Stimulated activated memory B cell treated with anti-CD40 and anti-IgM and Interleukin-4, amounts not matched to agents 10 μg/mL and 1 μg/mL and 100 μg/mL, for 72 hours (primary cell): ENCODE data around the gene PPP2R3B.
"Not testable (repeated sequence)": the region's sequence is repeated elsewhere in the genome, so short reads cannot be mapped to it uniquely, and the experiment has no call there.

Experiments used
- ATAC-seq: fragments of 150-1000 bp; cut with Tn5 transposase; 2 replicates; pipeline ENCODE4 v1.10.0; 2021
- H3K27ac Mint-ChIP-seq: one replicate; pipeline ENCODE4 v1.8.0; 2022; ENCODE audit warnings: mild to moderate bottlenecking, mixed read lengths
- H3K27me3 Mint-ChIP-seq: one replicate; pipeline ENCODE4 v1.8.0; 2022; ENCODE audit warnings: mixed read lengths
- H3K36me3 Mint-ChIP-seq: one replicate; pipeline ENCODE4 v1.8.0; 2022; ENCODE audit warnings: mixed read lengths
- H3K4me1 Mint-ChIP-seq: one replicate; pipeline ENCODE4 v1.8.0; 2022; ENCODE audit warnings: mixed read lengths
- H3K4me3 Mint-ChIP-seq: one replicate; pipeline ENCODE4 v1.8.0; 2022; ENCODE audit warnings: mild to moderate bottlenecking, moderate library complexity, mixed read lengths
- H3K9me3 Mint-ChIP-seq: one replicate; pipeline ENCODE4 v1.8.0; 2022; ENCODE audit warnings: mixed read lengths

The PPP2R3B gene

DNA sequence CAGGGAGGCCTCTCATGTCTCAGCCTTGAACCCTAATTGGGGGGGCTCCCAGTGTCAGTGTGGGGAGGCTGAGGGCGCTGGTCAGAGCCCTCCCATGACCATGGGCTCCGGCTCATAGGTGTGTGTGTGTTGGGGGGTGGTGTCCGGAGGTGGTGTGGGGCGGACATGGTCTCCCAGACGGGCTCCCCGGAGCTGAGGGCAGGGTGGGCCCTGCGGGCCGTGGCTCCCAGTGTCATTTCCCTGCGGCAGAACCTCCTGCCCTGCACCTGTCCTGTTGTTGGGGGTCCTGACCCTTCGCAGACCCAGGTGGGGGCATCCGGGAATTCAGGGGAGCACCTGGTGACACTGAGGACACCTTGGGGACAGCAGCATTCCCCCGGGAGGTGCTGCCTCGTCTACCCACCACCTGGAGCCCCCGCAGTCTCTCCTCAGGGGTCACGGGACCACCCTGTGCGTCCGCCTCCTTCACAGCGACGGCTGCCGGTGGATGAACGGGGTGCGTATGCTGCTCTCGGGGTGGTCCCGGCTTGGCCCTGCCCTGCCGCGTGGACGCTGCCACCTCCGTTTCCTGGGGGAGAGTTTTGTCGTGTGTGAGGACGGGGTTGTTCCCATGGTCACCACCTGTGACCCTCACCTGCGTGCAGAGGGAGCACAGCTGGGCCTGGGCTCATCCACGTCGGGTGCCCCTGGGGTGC is 53.6 kb downstream of the PPP2R3B start:
- Mint-ChIP-seq H3K4me3 (no peak overlapping the region), H3K4me1 (peaks cover 10% of the 10 kb centered on the region), H3K36me3 (peaks cover 28% of the 10 kb centered on the region), H3K27me3 (peaks cover 19% of the 10 kb centered on the region), H3K27ac (no peak overlapping the region), H3K9me3 (no peaks in the 10 kb centered on the region)
- ATAC-seq = no peak

GRCh38 chrX:332496-332860 is 54.2 kb downstream of the PPP2R3B start:
- no peak overlapping the region for H3K4me3 Mint-ChIP-seq
- no peak overlapping the region for H3K27ac Mint-ChIP-seq
- H3K27me3 Mint-ChIP-seq = peaks cover 19% of the 10 kb centered on the region
- peaks cover 22% of the 10 kb centered on the region for H3K36me3 Mint-ChIP-seq
- no peaks in the 10 kb centered on the region for H3K9me3 Mint-ChIP-seq
- peaks cover 10% of the 10 kb centered on the region for H3K4me1 Mint-ChIP-seq
- no peak for ATAC-seq

DNA sequence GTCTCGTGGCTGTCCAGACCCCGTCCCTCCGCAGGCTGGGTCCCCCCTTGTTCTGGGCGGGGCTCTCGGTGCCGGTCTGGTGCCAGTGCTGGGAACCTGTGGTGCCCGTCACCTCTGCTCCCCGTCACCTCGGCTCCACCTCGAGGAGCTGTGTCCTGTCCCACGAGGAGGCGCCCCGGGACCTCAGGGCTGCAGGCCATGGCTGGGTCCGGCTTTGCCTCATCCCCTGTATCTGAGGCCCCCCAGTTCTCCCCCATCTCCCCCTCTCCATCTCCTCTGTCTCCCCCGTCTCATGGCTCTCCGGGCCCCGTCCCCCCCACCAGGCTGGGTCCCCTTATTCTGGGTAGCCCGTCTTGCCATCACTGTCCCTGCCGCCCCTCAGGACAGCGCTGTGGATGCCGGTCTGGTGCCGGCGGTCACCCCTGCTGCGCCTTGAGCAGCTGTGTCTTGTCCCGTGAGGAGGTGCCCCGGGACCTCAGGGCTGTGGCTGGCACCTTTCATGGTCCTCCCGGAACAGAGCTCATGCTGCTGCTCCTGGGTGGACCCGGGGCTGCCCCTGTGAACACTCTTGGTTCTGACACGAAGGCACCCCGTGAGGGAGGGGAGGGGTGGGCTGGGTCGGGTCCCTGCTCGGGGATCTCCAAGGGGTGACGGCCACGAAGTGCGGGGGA is 54.7 kb downstream of the PPP2R3B start:
- peaks cover 18% of the 10 kb centered on the region for H3K36me3 Mint-ChIP-seq
- H3K4me1 Mint-ChIP-seq = peaks cover 10% of the 10 kb centered on the region
- peak overlapping the region; percentile 44 for H3K27ac Mint-ChIP-seq
- no peaks in the 10 kb centered on the region for H3K9me3 Mint-ChIP-seq
- H3K27me3 Mint-ChIP-seq = peaks cover 19% of the 10 kb centered on the region
- no peak for ATAC-seq
- H3K4me3 Mint-ChIP-seq = peak overlapping the region; percentile 53

- Mint-ChIP-seq H3K4me1 (peaks cover 10% of the 10 kb centered on the region), H3K9me3 (no peaks in the 10 kb centered on the region), H3K4me3 (peak overlapping the region; percentile 53), H3K36me3 (peaks cover 12% of the 10 kb centered on the region), H3K27me3 (peaks cover 19% of the 10 kb centered on the region), H3K27ac (peak overlapping the region; percentile 44)
- peak; percentile 40 for ATAC-seq
Measured at GRCh38 chrX:331151-331824, 55.4 kb downstream of the PPP2R3B start.

DNA sequence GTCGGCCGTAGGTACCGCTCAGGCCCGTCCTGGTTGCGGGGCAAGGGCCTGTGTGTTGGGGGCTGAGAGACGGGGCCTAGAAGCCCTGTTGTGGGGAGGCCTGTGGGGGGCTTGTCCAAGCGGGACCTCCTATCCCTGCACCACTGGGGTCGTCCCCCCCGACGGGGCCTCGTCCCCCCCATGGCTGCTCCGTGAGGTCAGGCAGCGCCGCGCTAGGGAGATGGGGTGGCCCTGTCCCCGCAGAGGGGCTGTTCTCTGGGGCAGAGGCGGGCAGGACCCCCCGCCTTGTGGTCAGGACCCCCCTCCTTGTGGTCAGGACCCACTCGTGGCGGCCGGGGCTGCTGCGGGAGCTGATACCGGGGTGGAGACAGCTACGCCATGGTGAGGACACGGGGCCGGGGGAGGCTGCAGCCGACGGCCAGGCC is 56.0 kb downstream of the PPP2R3B start:
- Mint-ChIP-seq H3K27me3 (peaks cover 19% of the 10 kb centered on the region), H3K4me3 (no peak overlapping the region), H3K9me3 (no peaks in the 10 kb centered on the region), H3K4me1 (peaks cover 10% of the 10 kb centered on the region), H3K36me3 (peaks cover 9% of the 10 kb centered on the region), H3K27ac (no peak overlapping the region)
- no peak for ATAC-seq

- not testable (repeated sequence) for H3K27ac Mint-ChIP-seq, H3K9me3 Mint-ChIP-seq, H3K4me3 Mint-ChIP-seq, ATAC-seq, H3K4me1 Mint-ChIP-seq, H3K36me3 Mint-ChIP-seq
- peaks cover 19% of the 10 kb centered on the region for H3K27me3 Mint-ChIP-seq
Measured at GRCh38 chrX:330141-330725, 56.5 kb downstream of the PPP2R3B start.

GRCh38 chrX:329291-329910 is 57.3 kb downstream of the PPP2R3B start:
- H3K27ac Mint-ChIP-seq = no peak overlapping the region

GRCh38 chrX:327660-328126 is 59.0 kb downstream of the PPP2R3B start:
- peaks cover 19% of the 10 kb centered on the region for H3K27me3 Mint-ChIP-seq
- H3K9me3 Mint-ChIP-seq = no peaks in the 10 kb centered on the region
- no peak overlapping the region for H3K4me3 Mint-ChIP-seq
- H3K36me3 Mint-ChIP-seq = peaks cover 3% of the 10 kb centered on the region
- no peak overlapping the region for H3K27ac Mint-ChIP-seq
- H3K4me1 Mint-ChIP-seq = peaks cover 20% of the 10 kb centered on the region
- peak; percentile 17 for ATAC-seq

More at GRCh38 chrX:329291-329910, 57.3 kb downstream of the PPP2R3B start:
- Mint-ChIP-seq H3K36me3 (peaks cover 9% of the 10 kb centered on the region), H3K4me3 (no peak overlapping the region), H3K4me1 (peaks cover 10% of the 10 kb centered on the region), H3K9me3 (no peaks in the 10 kb centered on the region), H3K27me3 (peaks cover 19% of the 10 kb centered on the region)
- ATAC-seq = peak; percentile 7

DNA sequence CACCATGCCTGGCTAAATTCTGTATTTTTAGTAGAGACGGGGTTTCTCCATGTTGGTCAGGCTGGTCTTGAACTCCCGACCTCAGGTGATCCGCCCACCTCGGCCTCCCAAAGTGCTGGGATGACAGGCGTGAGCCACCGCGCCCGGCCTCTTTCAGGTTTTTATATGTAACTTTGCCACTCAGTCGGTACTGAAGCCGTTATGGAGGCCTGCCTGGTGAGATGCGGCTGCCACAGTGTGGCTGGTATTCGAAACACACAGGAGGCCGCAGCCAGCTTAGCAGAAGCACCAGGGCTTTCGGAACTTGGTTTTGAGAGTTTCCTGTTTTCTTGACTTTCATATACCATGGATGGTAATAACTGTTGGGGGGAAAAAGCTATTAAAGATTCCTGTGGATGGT is 62.0 kb downstream of the PPP2R3B start:
- not testable (repeated sequence) for H3K36me3 Mint-ChIP-seq, H3K27ac Mint-ChIP-seq, ATAC-seq, H3K4me3 Mint-ChIP-seq, H3K9me3 Mint-ChIP-seq, H3K27me3 Mint-ChIP-seq
- H3K4me1 Mint-ChIP-seq = peaks cover 25% of the 10 kb centered on the region

- H3K27ac Mint-ChIP-seq = peak overlapping the region; percentile 41
- H3K4me1 Mint-ChIP-seq = peaks cover 25% of the 10 kb centered on the region
- H3K27me3 Mint-ChIP-seq = no peaks in the 10 kb centered on the region
- peak; percentile 1 for ATAC-seq
- no peaks in the 10 kb centered on the region for H3K36me3 Mint-ChIP-seq
- H3K9me3 Mint-ChIP-seq = no peaks in the 10 kb centered on the region
- no peak overlapping the region for H3K4me3 Mint-ChIP-seq
Measured at GRCh38 chrX:323721-324628, 62.7 kb downstream of the PPP2R3B start.

DNA sequence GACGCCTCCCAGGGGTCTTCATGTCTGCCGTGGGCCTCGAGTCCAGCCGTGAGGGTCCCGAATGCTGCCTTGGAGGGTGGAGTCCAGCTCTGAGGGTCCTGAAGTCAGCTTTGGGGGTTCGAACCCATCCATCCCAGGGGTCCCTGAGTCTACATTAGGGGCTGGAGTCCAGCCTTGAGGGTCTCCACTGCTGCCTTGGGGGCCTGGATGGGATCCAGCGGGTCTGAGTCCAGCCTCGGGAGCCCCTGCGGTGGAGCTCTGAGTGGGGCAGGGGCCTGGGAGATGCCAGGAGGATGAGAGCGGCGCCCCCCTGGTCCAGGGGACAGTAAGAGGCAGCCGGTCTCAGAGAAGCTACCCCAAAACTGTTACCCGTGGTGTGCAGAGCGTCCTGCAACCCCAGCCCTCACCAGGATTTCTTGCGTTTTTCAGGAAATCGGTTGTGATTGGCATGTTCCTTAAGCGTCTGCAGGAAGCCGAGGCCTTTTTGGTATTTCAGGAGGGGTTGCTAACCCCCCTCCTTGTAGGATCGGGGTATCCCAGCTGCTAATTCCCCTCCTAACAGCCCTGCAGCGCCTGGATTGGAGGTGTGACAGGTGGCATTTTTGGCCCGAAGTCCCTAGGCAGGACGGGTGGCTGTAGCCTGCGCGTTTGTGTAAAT is 66.5 kb downstream of the PPP2R3B start:
- no peak for ATAC-seq
- Mint-ChIP-seq H3K4me1 (peaks cover 32% of the 10 kb centered on the region), H3K4me3 (peak overlapping the region; percentile 79), H3K27ac (peak overlapping the region; percentile 79), H3K36me3 (peaks cover 8% of the 10 kb centered on the region), H3K27me3 (no peaks in the 10 kb centered on the region), H3K9me3 (peaks cover 3% of the 10 kb centered on the region)

DNA sequence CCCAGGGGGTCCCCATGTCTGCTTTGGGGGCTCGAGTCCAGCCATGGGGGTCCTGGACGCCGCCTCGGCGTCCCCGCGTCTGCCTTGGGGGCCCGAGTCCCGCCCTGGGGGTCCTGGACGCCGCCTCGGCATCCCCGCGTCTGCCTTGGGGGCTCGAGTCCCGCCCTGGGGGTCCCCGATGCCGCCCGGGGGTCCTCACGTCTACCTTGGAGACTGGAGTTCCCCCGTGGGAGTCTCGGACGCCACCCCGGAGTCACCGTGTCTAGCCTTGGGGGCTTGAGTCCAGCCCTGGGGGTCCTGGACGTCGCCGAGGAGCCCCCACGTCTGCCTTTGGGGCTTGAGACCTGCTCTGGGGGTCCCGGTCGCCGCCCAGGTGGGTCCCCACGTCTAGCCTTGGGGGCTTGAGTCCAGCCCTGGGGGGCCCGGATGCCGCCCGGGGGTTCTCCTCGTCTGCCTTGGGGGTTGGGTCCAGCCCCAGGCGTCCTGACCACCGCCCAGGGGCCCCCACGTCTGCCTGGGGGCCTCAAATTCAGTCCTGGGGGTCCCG is 67.1 kb downstream of the PPP2R3B start:
- peaks cover 3% of the 10 kb centered on the region for H3K9me3 Mint-ChIP-seq
- no peak for ATAC-seq
- peaks cover 32% of the 10 kb centered on the region for H3K4me1 Mint-ChIP-seq
- no peaks in the 10 kb centered on the region for H3K27me3 Mint-ChIP-seq
- H3K27ac Mint-ChIP-seq = peak overlapping the region; percentile 79
- H3K4me3 Mint-ChIP-seq = peak overlapping the region; percentile 79
- H3K36me3 Mint-ChIP-seq = peaks cover 11% of the 10 kb centered on the region

DNA sequence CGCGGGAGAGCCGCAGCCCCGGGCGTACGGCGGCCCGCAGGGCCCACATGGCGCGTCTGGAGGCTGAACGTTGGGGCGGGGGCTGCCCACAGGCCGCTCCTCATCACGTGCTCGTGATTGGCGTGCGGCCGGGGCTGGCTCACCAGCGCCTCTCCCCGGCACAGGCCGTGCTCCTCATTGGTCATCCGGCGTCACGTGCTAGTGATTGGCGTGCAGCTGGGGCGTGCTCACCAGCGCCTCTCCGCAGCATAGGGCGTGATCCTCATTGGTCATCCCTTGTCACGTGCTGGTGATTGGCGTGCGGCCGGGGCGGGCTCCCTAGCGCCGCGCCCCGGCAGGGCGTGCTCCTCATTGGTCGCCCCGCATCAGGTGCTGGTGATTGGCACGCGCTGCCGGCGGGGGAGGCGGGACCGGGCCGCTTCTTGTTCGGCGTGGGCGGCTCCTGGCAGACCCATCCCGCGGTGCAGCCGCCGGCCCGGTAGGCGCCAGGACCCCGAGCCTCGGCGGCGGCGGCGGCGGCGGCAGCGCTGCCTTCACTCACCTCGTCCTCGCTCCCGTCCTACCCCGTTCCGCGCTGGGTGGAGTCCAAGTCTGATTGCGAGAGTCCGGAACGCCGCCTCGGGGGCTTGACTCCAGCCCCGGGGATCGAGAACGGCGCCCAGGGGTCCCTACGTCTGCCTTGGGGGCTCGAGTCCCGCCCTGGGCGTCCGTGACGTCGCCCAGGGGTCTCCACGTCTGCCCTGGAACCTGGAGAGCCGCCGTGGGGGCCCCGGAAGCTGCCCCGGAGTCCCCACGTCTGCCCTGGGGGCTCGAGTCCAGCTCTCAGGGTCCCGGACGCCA is 67.7 kb downstream of the PPP2R3B start, which contains the start of gene GTPBP6:
Gene GTPBP6, minus strand, starts transcription at position 58 of the 840 bp plus-strand sequence. Its CDS starts 9 bp downstream, at position 49.
- Mint-ChIP-seq H3K27ac (peak within 1 kb of the TSS; percentile 79), H3K4me3 (peak within 1 kb of the TSS; percentile 79), H3K9me3 (peaks cover 3% of the 10 kb centered on the region), H3K27me3 (no peaks in the 10 kb centered on the region), H3K36me3 (peaks cover 17% of the 10 kb centered on the region), H3K4me1 (peaks cover 32% of the 10 kb centered on the region)
- peak; percentile 90 for ATAC-seq
